Endothelial cell of umbilical vein (primary cell): Measurements from ENCODE around the gene UMPS. TPM values are rescaled to one million over a fixed set of nuclear protein-coding genes. Genes with fewer than 3 reads are reported as not detected.

ENCODE experiments used
- BruUV-seq: library from RNA; stranded (reverse); fragments of 400-500 nt; replicated peaks from 2 replicates; lab custom pipeline; 2021; lab: Mats Ljungman, UMichigan
- CTCF ChIA-PET: fragments of 300-600, 350-600 bp; sonication (Branson Sonifier 250); formaldehyde crosslinking; loops from one replicate; lab custom pipeline; 2021; ENCODE audit warnings: antibody characterized with exemption, inconsistent platforms; lab: Charles Lee
- POLR2A ChIA-PET: fragments of 300-600, 350-600 bp; sonication (Branson Sonifier 250); formaldehyde crosslinking; loops from one replicate; lab custom pipeline; 2021; ENCODE audit warnings: antibody characterized with exemption, inconsistent platforms; lab: Charles Lee
- DNase-seq: peaks from one replicate; pipeline ENCODE4 v3.0.0-alpha.2; 2011; ENCODE audit warnings: low read depth, low spot score
- FAIRE-seq: peaks from 2 replicates; lab custom pipeline; 2011; peaks lifted over from hg19 to GRCh38; lab: Jason Lieb, UNC
- H2AFZ ChIP-seq: 2 replicates; pipeline ENCODE4 v1.6.0; 2012; ENCODE audit warnings: low read depth, low read length, control low read depth, inconsistent platforms
- H3K27ac ChIP-seq: 2 replicates; pipeline ENCODE4 v1.5.1; 2011; ENCODE audit warnings: low read depth, mild to moderate bottlenecking, control low read depth, low read length, moderate library complexity; ENCODE audit not compliant: insufficient read depth
- H3K27me3 ChIP-seq, 2 experiments: 2 replicates each; pipeline versions ENCODE4 v1.6.0 to v1.6.1; 2011; ENCODE audit warnings: low read length in 2 of 2, mixed read lengths in 1 of 2; ENCODE audit not compliant: control insufficient read depth in 2 of 2, insufficient read depth in 2 of 2
- H3K36me3 ChIP-seq, 2 experiments: 2 replicates in 1 of 2; 3 replicates in 1 of 2; pipeline ENCODE4 v1.5.1; 2011; ENCODE audit warnings: low read length in 2 of 2, mild to moderate bottlenecking in 1 of 2, moderate library complexity in 1 of 2; ENCODE audit not compliant: control insufficient read depth in 2 of 2, insufficient read depth in 2 of 2; ENCODE audit errors: extremely low read depth in 1 of 2
- H3K4me1 ChIP-seq: 3 replicates; pipeline ENCODE4 v1.5.1; 2011; ENCODE audit warnings: mild to moderate bottlenecking, low read length; ENCODE audit not compliant: control insufficient read depth, insufficient read depth; ENCODE audit errors: extremely low read depth
- H3K4me2 ChIP-seq: 2 replicates; pipeline ENCODE4 v1.6.1; 2011; ENCODE audit warnings: low read length, control low read depth, mixed read lengths; ENCODE audit not compliant: insufficient read depth
- H3K4me3 ChIP-seq, 3 experiments: fragments of 200-600 bp in 1 of 3; sonication (generic), shearing (Covaris generic) in 1 of 3; replicated peaks in 1 of 3; 2 replicates each; pipeline ENCODE4 v1.5.1; 2011 to 2016; ENCODE audit warnings: control low read depth in 3 of 3, low read length in 3 of 3, mild to moderate bottlenecking in 2 of 3, inconsistent platforms in 1 of 3, low read depth in 1 of 3, moderate library complexity in 1 of 3; ENCODE audit not compliant: insufficient read depth in 1 of 3
- H3K79me2 ChIP-seq: 2 replicates; pipeline ENCODE4 v1.6.0; 2012; ENCODE audit warnings: low read length, inconsistent platforms; ENCODE audit not compliant: control insufficient read depth, insufficient read depth
- H3K9ac ChIP-seq: replicated peaks from 2 replicates; pipeline ENCODE3; 2011; ENCODE audit warnings: low read length, control low read depth; ENCODE audit not compliant: insufficient read depth; ENCODE audit errors: extremely low read depth
- H3K9me1 ChIP-seq: replicated peaks from 3 replicates; pipeline ENCODE4 v1.6.0; 2011; ENCODE audit warnings: mild to moderate bottlenecking, low read length; ENCODE audit not compliant: control insufficient read depth, insufficient read depth; ENCODE audit errors: extremely low read depth
- H3K9me3 ChIP-seq: replicated peaks from 2 replicates; pipeline ENCODE4 v1.5.1; 2012; ENCODE audit warnings: low read length, inconsistent platforms; ENCODE audit not compliant: control insufficient read depth, insufficient read depth
- H4K20me1 ChIP-seq: replicated peaks from 2 replicates; pipeline ENCODE3; 2011; ENCODE audit warnings: mild to moderate bottlenecking, low read length; ENCODE audit not compliant: control insufficient read depth, insufficient read depth; ENCODE audit errors: extremely low read depth
- EZH2 ChIP-seq: IDR thresholded peaks from 2 replicates; pipeline ENCODE4 v1.6.1; 2012; ENCODE audit warnings: borderline replicate concordance, low read depth, mild to moderate bottlenecking, moderate library complexity, low read length, inconsistent platforms; ENCODE audit not compliant: severe bottlenecking
- FOS ChIP-seq: IDR thresholded peaks from 2 replicates; pipeline ENCODE4 v1.6.1; 2011; ENCODE audit warnings: mild to moderate bottlenecking, low read length, moderate library complexity, borderline replicate concordance; ENCODE audit not compliant: insufficient read depth
- GATA2 ChIP-seq: IDR thresholded peaks from 2 replicates; pipeline ENCODE4 v1.7.0; 2011; ENCODE audit warnings: low read depth, mild to moderate bottlenecking, moderate library complexity, mixed read lengths, low read length; ENCODE audit not compliant: insufficient read length, insufficient read depth
- JUN ChIP-seq: IDR thresholded peaks from 2 replicates; pipeline ENCODE4 v1.6.1; 2011; ENCODE audit warnings: borderline replicate concordance, low read depth; ENCODE audit not compliant: insufficient read length, insufficient read depth
- MYC ChIP-seq: IDR thresholded peaks from one replicate; pipeline ENCODE4 v1.6.1; 2011; ENCODE audit warnings: mild to moderate bottlenecking, low read depth, low read length
- POLR2A ChIP-seq: IDR thresholded peaks from 2 replicates; pipeline ENCODE4 v1.6.1; 2012; ENCODE audit warnings: low read depth, mild to moderate bottlenecking, control low read depth, low read length
- POLR2AphosphoS5 ChIP-seq: IDR thresholded peaks from 2 replicates; pipeline ENCODE4 v1.6.1; 2012; ENCODE audit warnings: low read depth, mild to moderate bottlenecking, control low read depth, low read length, moderate library complexity; ENCODE audit not compliant: insufficient read depth
- dilution Hi-C: fragments of 300-500 bp; cut with MboI; formaldehyde crosslinking; loops from one replicate; pipeline ENCODE4 v1.15.0; 2019; ENCODE audit warnings: low sequenced_read_pairs; ENCODE audit not compliant: extremely low pct_ligation_motif_present
- intact Hi-C: fragments of 100-400 bp; cut with micrococcal nuclease; formaldehyde crosslinking; loops from one replicate; pipeline ENCODE4 v1.10.0; 2022
- polyA plus RNA-seq, 4 experiments: library from polyadenylated mRNA; depleted of rRNA in 3 of 4; stranded (reverse) in 3 of 4; unstranded in 1 of 4; fragments of >200 nt; gene quantifications; 2 replicates each; pipeline versions ENCODE4 v1.2.1 to v1.2.3, GENCODE V29; 2011 to 2012; ENCODE audit warnings: missing spikeins in 1 of 4
- total RNA-seq: library from RNA; stranded (reverse); gene quantifications from 2 replicates; pipeline ENCODE4 v1.2.3, GENCODE V29; 2021
- TF ChIP-seq, protein P1 (sequence below), 2 donors: IDR thresholded peaks; 1 replicate in 1 of 2; 2 replicates in 1 of 2; pipeline ENCODE4 v1.5.1; 2011; ENCODE audit warnings: low read length in 2 of 2, mild to moderate bottlenecking in 2 of 2, moderate library complexity in 2 of 2, control low read depth in 1 of 2, inconsistent platforms in 1 of 2, low read depth in 1 of 2; ENCODE audit not compliant: insufficient read depth in 1 of 2; ENCODE audit errors: extremely low read depth in 1 of 2
- TF ChIP-seq, protein P2 (sequence below): IDR thresholded peaks from 2 replicates; pipeline ENCODE4 v1.6.1; 2011; ENCODE audit not compliant: insufficient read depth, insufficient read length

Gene UMPS
- total and polyA plus RNA-seq, 2 donors (not counting 3 experiments of a cell fraction or from before 2014, with no cell fraction given) = 38.6 to 50.2 TPM

DNA sequence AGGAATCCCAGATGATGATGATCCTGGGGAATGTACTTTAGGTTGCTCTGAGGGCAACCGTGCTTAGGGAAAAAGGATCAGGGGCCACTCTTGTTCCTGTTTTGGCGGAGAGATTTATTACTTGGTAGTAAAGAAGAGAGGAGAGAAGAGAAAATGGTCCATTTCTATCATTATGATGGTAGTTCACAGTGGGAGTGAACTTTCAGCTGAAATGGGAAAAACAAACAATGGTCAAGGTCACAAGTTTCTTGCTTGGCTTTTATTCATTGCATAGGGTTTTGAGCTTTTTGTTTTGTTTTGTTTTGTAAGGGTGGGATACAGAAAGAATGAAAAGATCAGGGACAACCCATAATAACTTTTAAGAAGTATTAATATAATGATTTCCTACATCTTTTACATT, 7.7 kb upstream of the UMPS start:
- Histone ChIP-seq H2AFZ (no peak overlapping the region), H3K27me3 (peaks cover 15 to 43% of the 10 kb centered on the region in 2 experiments), H3K4me3 (no peak overlapping the region), H3K4me1 (no peaks in the 10 kb centered on the region), H3K9me1 (no peaks in the 10 kb centered on the region), H3K79me2 (no peaks in the 10 kb centered on the region), H3K27ac (no peak overlapping the region), H3K9ac (no peak overlapping the region), H3K36me3 (no peaks in the 10 kb centered on the region), H3K4me2 (no peak overlapping the region), H3K9me3 (no peaks in the 10 kb centered on the region), H4K20me1 (no peaks in the 10 kb centered on the region)
- DNase-seq (no peak), FAIRE-seq (no peak)
- intact Hi-C loops (no loop called here), dilution Hi-C loops (no loop called here)
- ChIA-PET CTCF (interaction anchor here (0.8 to 2.0 kb wide), 2 partner anchors 34 to 35 kb away, joined by 3 to 5 read pairs; no protein-coding TSS in a partner anchor), POLR2A (no interaction called here)
- no peak for TF ChIP-seq POLR2A
- TF ChIP-seq POLR2AphosphoS5 = no peak
- TF ChIP-seq, protein P1, sequence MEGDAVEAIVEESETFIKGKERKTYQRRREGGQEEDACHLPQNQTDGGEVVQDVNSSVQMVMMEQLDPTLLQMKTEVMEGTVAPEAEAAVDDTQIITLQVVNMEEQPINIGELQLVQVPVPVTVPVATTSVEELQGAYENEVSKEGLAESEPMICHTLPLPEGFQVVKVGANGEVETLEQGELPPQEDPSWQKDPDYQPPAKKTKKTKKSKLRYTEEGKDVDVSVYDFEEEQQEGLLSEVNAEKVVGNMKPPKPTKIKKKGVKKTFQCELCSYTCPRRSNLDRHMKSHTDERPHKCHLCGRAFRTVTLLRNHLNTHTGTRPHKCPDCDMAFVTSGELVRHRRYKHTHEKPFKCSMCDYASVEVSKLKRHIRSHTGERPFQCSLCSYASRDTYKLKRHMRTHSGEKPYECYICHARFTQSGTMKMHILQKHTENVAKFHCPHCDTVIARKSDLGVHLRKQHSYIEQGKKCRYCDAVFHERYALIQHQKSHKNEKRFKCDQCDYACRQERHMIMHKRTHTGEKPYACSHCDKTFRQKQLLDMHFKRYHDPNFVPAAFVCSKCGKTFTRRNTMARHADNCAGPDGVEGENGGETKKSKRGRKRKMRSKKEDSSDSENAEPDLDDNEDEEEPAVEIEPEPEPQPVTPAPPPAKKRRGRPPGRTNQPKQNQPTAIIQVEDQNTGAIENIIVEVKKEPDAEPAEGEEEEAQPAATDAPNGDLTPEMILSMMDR (IDR thresholded peaks at IDR 0.05; ENCODE audit: extremely low read depth in 1 of 2, insufficient read depth in 1 of 2, low read depth in 1 of 2, low read length in 2 of 2) = no peak
- no peak for TF ChIP-seq FOS
- TF ChIP-seq EZH2 = no peak
- TF ChIP-seq, protein P2, sequence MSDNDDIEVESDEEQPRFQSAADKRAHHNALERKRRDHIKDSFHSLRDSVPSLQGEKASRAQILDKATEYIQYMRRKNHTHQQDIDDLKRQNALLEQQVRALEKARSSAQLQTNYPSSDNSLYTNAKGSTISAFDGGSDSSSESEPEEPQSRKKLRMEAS = no peak
- TF ChIP-seq MYC = no peak
- TF ChIP-seq JUN = no peak
- TF ChIP-seq GATA2 = no peak
- BruUV-seq = no TSS peak
